Stimulated activated CD8-positive, alpha-beta memory T cell treated with anti-CD3 and anti-CD28 coated beads, Interleukin-7, amount 100 ng/mL, for 1 hour (primary cell): ENCODE measurements around the gene SPSB1.
"Not testable (repeated sequence)": the region's sequence is repeated elsewhere in the genome, so short reads cannot be mapped to it uniquely, and the experiment has no call there.

Experiments used
- DNase-seq, 2 donors: peaks; one replicate each; pipeline ENCODE4 v3.0.0-alpha.2; 2020; ENCODE audit warnings: low read depth in 2 of 2

The SPSB1 gene

DNA sequence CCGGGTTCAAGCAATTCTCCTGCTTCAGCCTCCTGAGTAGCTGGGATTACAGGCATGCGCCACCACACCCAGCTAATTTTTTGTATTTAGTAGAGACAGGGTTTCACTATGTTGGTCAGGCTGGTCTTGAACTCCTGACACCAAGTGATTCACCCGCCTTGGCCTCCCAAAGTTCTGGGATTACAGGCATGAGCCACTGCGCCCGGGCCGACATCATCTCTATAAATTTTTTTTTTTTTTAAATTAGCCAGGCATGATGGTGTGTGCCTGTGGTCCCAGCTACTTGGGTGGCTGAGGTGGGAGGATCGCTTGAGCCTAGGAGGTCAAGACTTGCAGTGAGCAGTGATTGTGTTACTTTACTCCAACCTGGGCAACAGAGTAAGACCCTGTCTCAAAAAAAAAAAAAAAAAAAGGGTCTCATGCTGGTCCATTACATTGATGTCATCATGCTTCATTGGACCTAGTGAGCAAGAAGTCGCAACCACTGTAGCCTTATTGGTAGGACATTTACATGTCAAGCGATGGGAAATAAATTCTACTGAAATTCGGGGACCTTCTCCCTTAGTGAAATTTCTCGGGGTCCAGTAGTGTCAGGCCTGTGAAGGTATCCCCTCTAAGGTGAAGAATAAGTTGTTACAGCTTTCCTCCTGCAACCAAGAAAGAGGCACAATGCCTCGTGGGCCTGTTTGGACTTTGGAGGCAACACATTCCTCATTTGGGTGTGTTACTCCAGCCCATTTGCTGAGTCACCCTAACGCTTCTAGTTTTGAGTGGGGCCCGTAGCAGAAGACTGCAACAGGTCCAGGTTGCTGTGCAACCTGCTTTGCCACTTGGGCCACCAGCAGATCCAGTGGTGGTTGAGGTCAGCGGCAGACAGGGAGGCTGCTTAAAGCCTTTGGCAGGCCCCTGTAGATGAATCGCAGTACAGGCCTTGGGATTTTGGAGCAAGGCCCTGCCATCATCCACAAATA, 7.2 kb downstream of the SPSB1 start:
- not testable (repeated sequence) for DNase-seq

DNA sequence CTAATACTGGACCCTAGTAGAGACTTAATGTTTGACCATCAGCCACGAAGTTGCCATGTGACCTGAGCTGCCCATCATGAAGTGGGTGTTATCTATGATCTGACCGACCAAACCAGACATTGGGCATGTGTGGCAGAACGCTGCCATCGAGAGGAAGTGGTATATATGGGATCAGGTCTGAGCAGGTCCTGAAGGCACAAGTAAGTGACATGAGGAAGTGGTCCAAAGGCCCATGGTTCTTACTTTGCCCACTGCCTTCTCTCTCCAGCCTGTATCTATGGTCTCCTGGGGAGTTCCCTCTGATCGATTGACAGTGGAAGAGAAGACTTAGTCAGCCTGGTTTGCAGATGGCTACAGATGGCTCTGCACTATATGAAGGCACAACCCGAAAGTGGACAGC, 7.9 kb downstream of the SPSB1 start:
- no peak for DNase-seq

DNA sequence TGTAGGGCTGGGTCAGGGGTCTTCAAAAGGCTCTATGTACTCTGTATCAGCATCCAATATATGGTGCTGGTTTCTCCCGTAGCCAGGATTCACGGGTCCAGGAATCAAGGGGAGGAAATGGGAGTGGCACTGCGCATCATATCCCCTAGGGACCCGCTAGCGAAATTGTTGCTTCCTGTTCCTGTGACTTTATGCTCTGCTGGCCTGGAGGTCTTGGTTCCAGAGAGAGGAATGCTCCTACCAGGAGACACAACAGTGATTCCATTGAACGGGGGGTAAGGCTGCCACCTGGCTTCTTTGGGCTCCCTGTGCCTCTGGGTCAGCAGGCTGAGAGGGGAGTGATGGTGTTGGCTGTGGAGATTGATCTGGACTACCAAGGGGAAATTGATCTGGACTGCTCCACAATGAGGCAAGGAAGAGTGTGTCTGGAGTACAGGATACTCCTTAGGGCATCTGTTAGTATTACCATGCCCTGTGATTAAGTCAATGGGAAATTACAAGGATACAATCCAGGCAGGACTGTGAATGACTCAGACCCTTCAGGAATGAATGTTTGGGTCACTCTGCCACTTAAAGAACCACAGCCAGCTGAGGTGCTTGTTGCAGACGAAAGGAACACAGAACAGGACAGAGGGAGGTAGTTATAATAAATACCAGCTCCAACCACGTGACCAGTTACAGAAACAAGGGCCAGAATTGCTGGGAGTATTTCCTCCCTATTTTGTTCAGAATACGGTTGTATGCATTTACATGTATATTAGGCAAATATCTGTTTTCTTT, 10.2 kb downstream of the SPSB1 start:
- no peak for DNase-seq

DNA sequence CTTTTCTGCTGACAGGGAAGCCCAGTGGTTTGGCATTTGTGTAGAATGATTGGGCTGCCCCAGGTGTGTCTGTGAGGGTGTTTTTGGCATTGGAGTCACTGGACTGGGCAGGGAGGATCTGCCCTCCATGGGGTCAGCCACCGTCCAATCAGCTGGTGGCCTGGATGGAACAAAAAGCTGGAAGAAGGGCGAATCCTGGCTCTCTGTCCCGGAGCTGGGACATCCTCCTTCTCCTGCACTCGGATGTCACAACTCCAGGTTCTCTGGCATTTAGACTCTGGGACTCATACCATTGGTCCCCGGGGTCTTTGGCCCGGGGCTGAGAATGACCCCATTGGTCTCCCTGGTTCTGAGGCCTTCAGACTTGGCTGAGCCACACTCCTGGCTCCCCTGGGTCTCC, 11.2 kb downstream of the SPSB1 start:
- no peak for DNase-seq

DNA sequence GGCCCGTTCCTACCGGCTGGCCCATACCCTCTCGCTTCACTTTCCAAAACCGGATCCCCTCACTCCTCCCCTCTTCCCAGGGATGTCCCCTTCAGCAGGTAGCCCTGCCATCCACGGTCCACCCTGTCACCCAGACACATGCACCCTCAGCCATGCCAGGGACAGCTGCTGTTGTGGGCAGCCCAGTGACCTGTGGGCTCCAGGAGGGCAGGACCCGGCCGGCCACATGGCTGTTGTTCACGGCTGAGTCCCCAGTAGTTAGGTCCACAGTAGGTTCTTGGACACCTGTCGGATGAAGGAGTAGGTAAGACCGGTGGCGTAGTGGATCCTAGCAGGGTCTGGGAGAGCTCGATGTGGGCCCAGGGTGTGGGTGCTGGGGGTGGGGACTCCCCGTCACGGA, 12.5 kb downstream of the SPSB1 start:
- no peak for DNase-seq

DNA sequence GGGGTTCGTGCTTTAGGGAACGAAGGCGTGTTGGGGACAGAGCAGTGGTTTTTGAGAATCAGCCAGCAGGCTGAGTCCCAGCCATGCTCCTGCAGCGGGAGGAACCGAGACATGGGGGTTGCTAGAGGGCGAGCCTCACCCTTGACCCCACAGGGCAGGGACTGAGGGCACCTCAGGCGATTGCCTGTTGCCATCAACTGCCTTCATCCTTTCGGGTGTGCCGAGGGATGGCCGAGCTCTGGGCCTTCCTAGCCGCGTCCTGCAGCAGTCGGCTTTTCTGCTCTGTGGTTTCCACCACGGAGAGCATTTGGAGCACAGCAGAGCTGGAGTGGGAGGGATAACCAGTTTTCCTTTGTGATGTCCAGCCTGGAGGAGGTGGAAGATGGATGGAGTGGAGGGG, 13.3 kb downstream of the SPSB1 start:
- DNase-seq = no peak

DNA sequence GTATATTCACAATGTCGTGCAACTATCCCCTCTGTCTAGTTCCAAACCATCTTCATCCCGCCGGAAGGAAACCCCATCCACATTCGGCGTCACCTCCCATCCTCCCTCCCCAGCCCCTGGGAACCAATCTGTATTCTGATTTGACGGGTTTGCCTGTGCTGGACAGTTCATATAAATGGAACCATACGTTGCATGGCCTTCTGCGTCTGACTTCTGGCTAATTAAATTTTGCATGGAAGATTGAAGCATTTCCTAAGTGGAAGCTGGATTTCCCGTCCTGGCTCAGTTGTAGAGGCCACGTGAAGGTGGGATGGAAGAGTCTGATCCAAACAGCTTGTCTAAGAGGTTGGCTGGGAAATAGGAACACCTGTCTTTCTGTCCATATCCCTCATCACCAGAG, 14.6 kb downstream of the SPSB1 start:
- no peak for DNase-seq

DNA sequence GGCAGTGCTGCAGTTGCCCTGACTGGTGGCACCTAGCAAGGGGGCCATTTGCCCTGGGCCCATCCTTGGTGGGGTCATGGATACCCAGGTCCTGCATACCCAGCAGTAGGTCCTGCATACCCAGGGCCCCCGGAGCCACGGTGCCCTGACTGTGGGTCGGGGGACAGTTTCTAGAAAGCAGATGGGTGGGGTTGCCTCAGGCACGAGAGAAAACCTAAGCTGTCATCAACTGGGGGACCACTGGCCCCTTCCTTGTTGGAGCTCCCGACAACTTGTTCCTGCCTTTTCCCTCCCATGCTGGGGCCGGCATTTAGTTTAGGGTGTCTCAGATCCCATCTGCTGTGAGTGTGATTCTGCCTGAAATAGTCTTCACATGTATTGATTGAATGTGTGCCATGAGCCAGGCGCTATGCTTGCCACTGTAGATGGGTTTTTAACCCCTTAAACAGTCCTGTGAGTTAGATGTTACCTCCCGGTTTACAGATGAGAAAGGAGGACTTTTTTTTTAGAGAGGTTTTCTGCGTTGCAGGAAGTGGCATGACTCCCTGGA, 15.6 kb downstream of the SPSB1 start:
- DNase-seq = no peak

DNA sequence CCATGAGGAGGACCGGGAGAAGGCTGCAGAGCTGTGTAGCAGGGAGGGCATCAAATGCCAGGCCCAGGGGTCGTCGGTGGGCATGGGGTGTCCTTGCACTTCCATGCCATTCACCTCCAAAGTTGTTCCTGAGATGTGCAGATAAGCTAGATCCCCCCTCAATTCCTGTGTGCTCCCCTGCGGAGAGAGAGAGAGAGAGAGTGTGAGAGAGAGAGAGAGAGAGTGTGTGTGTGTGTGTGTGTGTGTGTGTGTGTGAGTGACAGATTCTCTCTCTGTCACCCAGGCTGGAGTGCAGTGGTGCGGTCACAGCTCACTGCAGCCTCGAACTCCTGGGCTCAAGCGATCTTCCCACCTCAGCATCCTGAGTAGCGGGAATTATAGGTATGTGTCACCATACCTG, 16.4 kb downstream of the SPSB1 start:
- no peak for DNase-seq

DNA sequence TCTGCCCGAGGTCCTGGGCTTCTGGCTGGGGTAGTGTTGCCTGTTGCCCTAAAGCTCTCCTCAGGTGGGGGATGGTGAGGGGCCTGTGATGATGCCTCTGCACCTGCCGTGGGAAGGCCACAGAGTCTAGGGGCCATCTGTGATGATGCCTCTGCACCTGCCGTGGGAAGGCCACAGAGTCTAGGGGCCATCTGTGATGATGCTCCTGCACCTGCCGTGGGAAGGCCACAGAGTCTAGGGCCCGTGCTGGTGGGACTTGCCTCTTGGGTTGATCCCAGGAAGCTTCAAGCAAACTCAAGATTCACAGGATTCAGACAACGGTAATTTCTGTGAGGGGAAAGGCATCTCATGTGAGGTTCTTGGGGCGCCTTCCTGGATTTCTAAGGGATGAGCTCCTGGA, 17.3 kb downstream of the SPSB1 start:
- DNase-seq = no peak

DNA sequence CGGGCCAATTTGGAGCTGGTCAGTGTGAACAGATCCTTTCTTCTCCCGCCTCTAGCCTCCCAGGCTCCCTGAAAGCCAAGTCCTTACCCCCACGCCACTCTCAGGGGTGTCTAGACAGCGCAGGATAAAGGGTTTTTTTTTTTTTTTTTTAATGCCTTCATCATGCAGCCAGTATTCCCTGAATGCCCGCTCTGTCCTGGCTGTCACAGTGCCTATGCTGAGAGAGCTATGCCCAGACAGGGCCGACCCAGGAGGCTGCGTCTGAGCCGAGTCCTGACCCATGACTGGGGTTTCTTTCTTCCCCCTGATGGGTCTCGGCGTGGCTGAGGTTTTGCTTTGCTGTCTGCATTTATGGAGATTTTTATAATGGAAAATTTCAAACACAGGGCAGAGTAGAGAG, 18.3 kb downstream of the SPSB1 start:
- no peak for DNase-seq

DNA sequence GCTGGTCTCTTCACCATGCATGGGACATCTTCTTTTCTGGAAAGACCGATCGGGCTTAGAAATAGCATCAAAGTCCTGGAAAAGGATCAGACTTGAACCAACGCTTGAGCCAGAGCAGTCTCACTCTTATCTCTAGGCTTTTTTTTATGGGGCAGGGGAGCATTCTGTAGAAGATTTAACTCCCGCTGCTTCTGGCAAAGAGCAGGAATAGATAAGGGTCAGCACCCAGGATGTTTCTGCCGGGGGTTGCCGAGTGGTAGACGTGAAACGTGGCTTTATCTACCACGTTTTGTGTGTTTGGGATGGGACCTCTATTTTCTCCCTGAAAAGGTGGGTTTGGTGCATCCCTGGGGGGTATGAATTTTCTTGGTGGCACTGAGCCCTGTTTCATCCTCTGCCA, 18.8 kb downstream of the SPSB1 start:
- no peak for DNase-seq

DNA sequence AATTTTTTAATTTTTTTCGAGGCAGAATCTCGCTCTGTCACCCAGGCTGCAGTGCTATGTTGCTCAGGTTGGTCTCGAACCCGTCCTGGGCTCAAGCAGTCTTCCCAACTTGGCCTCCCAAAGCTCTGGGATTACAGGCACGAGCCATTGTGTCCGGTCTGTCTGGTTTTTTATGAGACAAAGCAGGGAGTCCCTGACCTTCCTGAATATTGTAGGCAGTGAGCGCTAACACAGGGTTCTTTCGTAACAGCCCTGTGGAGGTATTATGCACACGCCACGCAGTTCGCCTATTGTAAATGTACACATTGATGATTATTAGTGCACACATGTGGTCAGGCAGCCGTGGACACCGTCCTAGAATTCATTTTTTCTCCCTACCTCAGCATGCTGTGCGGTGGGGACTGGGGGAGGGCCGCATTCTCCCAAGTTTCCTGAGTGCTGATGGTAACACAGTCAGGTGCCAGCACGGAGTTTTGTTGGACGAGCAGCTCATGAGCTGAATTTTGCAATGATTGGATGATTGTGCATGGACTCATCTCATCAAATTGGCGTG, 19.6 kb downstream of the SPSB1 start:
- no peak for DNase-seq

DNA sequence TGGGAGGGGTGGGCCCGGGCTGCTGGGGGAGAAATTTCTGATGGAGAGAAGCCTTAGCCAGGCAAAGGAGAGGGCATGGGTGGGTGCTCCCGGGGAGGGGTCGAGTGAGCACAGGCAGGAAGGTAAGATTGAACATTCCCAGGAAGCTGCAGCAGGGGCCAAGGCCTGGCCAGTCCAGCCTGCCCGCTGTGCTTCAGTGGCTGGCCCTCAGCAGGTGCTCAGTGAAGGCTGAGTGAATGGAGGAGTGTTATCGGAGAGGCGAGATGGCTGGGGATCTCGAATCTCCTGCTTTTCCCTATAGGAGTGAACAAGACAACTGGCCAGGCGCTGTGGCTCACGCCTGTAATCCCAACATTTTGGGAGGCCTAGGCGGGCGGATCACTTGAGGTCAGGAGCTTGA, 20.9 kb downstream of the SPSB1 start:
- no peak for DNase-seq

DNA sequence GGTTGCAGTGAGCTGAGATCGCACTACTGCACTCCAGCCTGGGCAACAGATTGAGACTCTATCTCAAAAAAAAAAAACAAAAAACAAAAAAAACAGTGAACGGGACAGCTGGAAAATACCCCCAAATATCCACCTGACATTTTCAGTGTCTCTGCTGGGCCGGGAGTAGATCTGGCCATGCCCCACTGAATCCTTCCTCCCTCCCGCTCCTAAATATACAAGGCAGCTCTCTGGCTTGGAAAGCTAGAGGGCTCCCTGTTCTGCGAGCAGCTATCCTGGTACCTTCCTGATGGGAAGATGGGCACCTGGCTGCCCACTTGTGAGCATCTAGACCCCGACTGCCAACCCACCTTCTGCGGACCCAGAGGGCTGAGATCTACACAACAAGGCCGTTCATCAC, 21.4 kb downstream of the SPSB1 start:
- DNase-seq = no peak

DNA sequence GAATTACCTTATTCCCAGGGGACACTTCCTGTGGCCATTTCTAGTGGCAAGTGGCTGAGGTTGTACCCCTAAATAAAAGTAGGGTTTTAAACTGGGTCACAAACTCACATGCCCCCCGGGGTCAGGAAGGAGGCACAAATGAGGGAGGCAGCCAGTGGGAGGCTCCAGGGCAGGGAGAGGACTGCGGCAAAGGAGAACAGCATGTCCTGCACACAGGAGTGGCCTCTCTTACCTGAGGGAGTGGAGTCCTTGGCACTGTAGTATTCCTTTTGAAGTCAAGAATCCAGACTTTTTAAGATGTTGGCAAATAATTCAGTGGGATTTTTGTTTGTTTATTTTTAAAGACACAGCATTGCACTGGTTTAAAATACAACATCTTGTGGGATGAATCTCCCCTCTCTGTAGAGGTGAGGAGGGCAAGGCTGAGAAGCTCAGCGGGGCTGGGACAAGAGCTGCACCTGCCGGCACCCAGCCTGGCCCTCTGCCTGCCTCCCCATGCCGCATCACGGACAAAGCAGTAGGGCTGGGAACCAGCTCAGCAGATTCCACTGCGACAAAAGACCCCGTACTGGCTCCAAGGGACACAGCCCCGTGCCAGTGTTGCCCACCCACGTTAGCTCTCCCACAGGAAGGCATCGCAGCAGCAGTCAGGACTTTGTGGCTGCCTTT, 22.2 kb downstream of the SPSB1 start:
- no peak for DNase-seq

DNA sequence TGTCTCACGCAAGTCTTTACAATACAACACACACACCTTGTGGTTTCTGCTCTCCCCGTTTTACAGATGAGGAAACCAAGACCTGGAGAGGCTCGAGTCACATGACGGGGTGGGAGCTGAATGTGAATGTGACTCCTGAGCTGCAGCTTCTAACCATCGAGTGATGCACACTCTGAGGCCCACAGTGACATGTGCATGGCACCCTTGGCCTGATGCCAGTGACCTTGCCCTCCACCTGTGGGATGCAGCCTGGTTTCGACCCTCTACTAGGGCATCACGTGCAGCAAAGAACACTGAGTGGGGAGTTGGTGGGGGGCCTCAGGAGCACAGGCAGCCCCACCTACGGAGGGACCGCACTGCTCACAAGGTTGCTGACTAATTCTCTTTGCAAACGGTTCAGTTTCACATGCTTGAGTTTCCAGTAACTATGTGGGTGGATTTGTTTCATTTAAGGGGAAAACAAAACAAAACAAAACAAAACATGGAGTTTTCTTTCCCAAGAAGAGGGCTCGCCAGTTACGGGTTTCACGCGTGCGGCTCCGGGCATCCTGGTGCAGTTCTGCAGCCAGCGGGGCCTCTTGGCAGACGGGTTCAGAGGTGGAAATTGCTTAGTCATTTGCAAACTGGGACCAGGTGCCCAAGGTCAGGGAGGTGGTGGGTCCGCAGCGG, 22.9 kb downstream of the SPSB1 start:
- DNase-seq = no peak

DNA sequence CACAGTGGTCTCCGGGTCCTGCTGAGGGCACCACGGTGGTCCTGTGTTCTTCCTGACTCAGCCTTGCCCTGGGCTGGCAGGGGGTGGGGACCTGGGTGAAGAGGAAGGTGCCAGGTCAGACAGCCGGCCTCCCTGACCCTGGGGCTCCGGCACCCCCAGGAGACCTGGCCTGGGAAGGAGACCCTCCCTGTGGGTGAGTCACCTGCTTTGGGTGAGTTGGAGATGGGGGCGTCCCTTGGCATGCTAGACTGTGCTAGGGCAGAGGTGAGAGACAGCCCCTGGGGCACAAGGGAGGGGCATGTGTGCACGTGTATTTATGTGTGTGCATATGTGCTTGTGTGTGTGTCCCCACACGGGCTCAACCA, 23.4 kb downstream of the SPSB1 start:
- no peak for DNase-seq

DNA sequence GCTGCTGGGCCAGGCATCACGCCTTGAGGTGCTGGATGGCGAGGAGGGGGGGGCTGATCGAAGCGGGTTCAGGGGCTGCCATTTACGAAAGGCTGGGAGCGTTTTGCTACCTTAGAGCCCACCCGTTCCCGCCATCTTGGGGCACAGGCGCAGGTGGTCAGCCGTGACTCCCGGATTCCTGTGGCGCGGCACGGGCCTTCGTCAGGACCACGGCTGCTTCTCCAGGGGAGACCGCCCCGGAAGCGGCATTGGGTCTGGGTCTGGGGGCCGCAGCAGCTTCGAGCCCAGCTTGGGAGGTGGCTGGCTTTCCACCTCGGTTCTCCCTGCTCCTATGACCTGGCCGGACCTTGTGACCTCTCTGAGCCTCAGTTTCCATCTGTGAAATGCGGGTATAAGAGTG, 23.8 kb downstream of the SPSB1 start:
- no peak for DNase-seq

DNA sequence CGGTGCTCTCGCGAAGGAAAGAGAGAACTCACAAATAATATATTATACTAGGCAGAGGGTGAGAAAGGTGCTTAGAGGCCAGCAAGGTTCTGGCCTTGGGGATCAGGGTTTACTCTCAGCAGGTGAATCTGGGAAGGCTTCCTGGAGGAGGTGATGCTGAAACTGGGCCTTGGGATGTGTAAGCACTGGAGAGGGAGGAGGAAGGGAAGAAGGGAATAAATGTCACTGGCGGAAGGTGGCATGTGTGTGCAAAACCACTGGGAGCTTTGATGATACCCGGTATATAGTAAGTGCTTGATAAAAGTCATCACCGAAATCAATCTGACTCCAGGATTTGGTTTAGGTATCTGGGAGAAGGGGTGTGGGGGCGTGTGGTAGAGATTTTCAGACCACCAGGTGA, 24.4 kb downstream of the SPSB1 start:
- DNase-seq = no peak
